ENCODE measurements around the gene ALK.

- TF ChIP-seq CTCF (IDR thresholded peaks at IDR 0.05): no peak
- no peak for TF ChIP-seq POLR2A (IDR thresholded peaks at IDR 0.05; ENCODE audit: low read depth)
- no peak for TF ChIP-seq POLR2AphosphoS5 (IDR thresholded peaks at IDR 0.05)
- TF ChIP-seq EP300 (IDR thresholded peaks at IDR 0.05): no peak
Observed at GRCh38 chr2:29209551-29209950, 711.8 kb downstream of the ALK start.

Measured in esophagus muscularis mucosa (tissue), 4 donors.